Spleen (tissue), 7 donors: ENCODE results near the gene FHIT.

Experiments
- CTCF ChIP-seq, 11 experiments: fragments of 200-600 bp in 7 of 11; fragments of 450-650 bp in 4 of 11; sonication (generic) in 4 of 11; IDR thresholded peaks in 8 of 11; conservative IDR thresholded peaks in 3 of 11; 1 replicate in 7 of 11; 2 replicates in 4 of 11; pipeline versions ENCODE4 v1.4.0 to v1.8.0; 2016 to 2021; ENCODE audit warnings: antibody characterized with exemption in 11 of 11, inconsistent platforms in 4 of 11, mild to moderate bottlenecking in 1 of 11
- POLR2A ChIP-seq, 3 donors: fragments of 450-650 bp; IDR thresholded peaks; one replicate each; pipeline ENCODE4 v1.5.1; 2017; ENCODE audit warnings: antibody characterized with exemption in 3 of 3, mild to moderate bottlenecking in 1 of 3
- donor health status: DM: no; HTN: no; CAD: no; lungs with moderate emphysema.
- donor health status: DM: no; HTN: no; CAD: no.
- donor health status: DM: no; HTN: no; CAD: no.

GRCh38 chr3:60120245-60120644, 1131.0 kb downstream of the FHIT start:
- TF ChIP-seq CTCF (IDR thresholded peaks at IDR 0.05 in 8 of 11, conservative IDR thresholded peaks at IDR 0.05 in 3 of 11): no peak
- no peak for TF ChIP-seq POLR2A (IDR thresholded peaks at IDR 0.05)
